Measurements from ENCODE around the gene MYH6. TPM values are rescaled to one million over a fixed set of nuclear protein-coding genes. Genes with fewer than 3 reads are reported as not detected.

The MYH6 gene
- total and polyA plus RNA-seq, 8 donors: 0.03 to 1.5 (median 0.05) TPM; not detected in 3

DNA sequence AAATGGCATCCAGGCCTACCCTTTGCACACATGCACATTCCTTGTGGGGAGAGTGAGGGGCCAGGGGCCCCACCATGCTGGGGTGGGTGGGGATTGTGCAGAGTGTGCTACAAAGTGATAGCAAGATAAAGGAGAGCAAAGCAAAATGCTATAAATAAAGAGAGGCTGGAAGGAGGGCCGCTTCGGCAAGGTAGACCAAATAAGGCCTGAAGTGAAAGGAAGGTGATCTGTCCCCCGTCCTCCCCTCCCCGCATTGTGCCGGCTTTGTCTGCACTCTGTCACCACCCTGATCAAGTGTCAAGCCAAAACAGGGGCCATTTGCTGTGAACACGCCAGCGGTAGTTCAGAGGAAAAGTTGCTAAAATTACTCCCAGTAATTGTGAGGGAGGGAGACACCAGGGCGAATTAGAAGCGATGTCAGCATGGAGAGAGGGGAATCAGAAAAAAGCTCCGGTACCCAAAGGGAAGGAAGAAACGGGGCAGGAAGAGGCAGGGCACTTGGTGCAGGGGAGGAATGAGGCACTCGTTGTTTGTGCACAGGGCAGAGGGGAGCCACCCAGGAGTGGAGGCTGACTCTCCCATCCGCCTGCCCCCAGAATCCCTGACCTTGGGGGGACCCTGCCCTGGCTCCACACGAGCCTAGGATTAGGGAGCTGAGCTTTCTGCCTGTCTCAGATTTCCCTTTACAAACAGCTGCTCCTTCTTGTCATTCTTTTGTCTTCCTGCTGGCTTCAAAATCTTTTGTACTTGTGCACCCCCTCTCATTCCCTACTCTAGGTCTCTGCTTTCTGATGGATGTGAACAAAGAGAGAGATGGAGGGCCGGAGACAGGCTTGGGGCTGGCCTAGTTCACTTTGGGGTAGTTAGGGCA lies 30.3 kb upstream of the MYH6 start:
- ATAC-seq: no peak
- H3K27ac ChIP-seq: no peak overlapping the region
- no peak for DNase-seq
- H3K36me3 ChIP-seq: no peaks in the 10 kb centered on the region
- H3K4me1 ChIP-seq: no peaks in the 10 kb centered on the region
- TF ChIP-seq, protein P1, sequence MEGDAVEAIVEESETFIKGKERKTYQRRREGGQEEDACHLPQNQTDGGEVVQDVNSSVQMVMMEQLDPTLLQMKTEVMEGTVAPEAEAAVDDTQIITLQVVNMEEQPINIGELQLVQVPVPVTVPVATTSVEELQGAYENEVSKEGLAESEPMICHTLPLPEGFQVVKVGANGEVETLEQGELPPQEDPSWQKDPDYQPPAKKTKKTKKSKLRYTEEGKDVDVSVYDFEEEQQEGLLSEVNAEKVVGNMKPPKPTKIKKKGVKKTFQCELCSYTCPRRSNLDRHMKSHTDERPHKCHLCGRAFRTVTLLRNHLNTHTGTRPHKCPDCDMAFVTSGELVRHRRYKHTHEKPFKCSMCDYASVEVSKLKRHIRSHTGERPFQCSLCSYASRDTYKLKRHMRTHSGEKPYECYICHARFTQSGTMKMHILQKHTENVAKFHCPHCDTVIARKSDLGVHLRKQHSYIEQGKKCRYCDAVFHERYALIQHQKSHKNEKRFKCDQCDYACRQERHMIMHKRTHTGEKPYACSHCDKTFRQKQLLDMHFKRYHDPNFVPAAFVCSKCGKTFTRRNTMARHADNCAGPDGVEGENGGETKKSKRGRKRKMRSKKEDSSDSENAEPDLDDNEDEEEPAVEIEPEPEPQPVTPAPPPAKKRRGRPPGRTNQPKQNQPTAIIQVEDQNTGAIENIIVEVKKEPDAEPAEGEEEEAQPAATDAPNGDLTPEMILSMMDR (IDR thresholded peaks at IDR 0.05): no peak
- no peaks in the 10 kb centered on the region for H3K9me3 ChIP-seq
- peaks cover 0 to 4% of the 10 kb centered on the region in 2 donors for H3K27me3 ChIP-seq
- H3K4me3 ChIP-seq: no peak overlapping the region
- intact Hi-C loops (cut with DNase I): no loop called here

DNA sequence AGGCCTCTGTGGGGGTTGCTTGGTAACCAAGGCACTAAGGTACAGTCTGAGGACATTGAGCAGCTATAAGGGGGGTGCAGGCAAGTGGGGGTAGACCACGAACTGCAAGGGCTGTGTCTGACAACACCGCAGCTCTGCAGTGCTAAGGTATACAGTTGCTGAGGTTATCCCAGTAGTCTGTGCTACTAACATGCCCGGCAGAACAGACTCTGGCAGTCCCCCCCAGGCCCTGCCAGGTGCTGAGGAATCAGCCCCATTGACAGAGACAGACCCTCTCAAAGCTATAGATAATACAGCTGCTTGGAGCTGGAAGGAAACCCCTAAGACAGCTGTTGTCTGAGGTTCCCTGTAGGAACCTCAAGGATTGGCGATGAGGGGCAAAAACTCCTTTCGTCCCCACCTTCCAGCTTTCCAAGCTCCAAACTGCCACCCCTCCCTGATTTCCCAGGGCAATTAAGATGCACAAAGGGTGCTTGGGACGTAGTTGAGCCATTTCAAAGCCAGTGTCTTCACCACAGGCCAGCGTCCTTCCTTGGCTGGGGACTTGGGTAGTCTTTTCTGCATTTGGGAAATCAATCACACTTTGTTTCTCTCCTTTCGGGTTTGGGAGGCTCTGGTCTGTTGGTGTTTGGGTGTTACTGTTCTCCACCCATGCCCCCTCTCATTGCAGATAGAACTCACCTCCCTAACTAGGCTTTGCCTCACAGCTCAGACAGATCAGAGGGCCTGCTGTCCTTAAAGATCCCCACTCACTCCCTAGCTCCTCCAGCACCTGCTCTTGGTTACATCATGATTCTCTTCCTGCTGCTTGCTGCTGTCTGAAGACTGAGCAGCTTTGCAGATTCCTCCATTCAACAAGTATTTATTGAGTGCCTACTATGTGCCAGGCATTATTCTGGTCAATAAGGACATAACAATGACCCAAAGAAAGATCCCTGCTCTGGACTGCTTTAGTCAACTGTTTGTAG lies 29.3 kb upstream of the MYH6 start:
- Histone ChIP-seq H3K9me3 (no peaks in the 10 kb centered on the region), H3K4me1 (no peaks in the 10 kb centered on the region), H3K27ac (no peak overlapping the region), H3K36me3 (no peaks in the 10 kb centered on the region), H3K4me3 (no peak overlapping the region), H3K27me3 (no peaks in the 10 kb centered on the region)
- DNase-seq: no peak
- TF ChIP-seq, protein P1 (IDR thresholded peaks at IDR 0.05): no peak
- intact Hi-C loops (cut with DNase I): no loop called here
- no peak for ATAC-seq

DNA sequence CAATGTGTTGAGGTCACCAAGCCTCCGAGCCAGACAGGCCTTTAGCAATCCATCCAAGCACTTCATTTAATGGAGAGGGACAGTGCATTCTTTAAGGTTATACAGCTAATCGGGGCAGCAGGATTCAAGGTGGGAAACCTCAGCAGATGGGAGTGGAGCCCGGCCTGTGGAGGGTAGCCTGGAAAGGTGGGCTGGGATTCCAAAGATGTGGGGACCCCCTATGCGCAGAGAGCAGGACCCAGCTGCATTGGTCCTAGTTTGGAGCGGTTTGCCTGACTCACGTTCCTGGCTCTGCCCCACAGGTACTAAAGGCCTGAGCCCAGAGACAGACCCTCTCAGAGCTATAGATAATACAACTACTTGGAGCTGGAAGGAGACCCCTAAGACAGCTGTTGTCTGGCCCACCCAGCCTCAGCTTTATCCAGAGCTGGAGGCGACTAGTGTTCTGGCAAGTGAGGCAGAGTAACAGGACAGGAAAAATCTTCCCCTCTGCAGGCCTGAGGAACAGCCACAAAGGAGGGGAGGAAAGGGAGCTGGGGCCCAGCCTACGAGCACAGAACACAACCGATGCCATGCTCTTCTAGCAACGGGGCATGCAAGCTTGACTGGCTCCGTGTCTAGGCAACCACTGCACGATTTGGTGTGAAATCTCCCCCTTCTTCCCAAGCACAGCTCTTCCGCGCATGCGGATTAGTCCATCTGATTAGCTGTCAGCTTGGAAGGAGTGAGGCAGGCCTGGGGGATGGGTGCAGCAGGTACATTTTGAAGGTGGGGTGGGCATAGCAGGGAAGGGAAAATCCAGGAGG lies 28.5 kb upstream of the MYH6 start:
- DNase-seq (peak in 1 of 4 donors; percentile 65), ATAC-seq (no peak)
- Histone ChIP-seq H3K4me1 (no peaks in the 10 kb centered on the region), H3K36me3 (no peaks in the 10 kb centered on the region), H3K9me3 (no peaks in the 10 kb centered on the region), H3K27ac (no peak overlapping the region), H3K27me3 (no peaks in the 10 kb centered on the region), H3K4me3 (no peak overlapping the region)
- intact Hi-C loops (cut with DNase I): no loop called here
- TF ChIP-seq, protein P1 (IDR thresholded peaks at IDR 0.05): no peak

DNA sequence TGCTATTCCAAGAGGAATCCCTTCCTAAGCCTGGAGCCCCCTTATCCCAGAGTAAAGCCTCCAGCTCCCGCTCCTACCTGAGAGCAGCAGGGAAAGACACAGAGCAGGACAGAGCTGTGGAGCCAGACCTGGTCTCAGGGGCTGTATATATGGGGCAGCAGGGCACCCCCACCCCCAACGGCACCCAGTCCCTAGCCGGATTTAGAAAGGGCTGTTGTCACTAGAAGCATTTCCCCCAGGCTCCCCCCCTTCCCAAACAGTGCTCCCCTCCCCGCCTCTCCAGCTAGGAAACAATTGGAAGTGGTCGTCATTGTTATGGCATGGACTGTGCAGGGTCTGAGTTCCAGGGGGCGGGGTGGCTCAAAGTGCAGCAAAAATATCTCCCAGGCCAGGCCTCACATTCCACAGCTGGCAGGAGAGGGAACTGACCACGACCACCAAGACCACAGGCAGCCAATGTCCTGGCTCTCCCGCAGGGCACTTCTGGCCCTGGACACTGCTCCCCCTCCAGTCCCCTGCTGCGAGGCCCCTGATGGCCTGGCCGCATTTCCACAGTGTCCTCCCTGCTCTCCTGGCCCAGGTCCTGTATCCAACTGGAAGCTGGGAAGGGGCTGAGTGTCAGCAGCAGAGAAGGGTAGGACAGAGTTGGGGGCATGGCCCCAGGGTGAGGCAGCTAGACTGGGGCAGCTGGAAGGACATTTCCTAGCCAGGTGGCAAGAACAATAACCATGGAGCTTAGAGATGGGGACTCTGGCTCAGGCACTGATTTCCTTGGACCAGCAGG lies 27.7 kb upstream of the MYH6 start, which contains the start of gene MYH7:
Gene MYH7 (minus strand): TSS at position 118 of the 784 bp plus-strand sequence. CDS start 1,928 bp downstream, outside the sequence.
- H3K4me3 ChIP-seq: no peak within 1 kb of the TSS
- no peaks in the 10 kb centered on the region for H3K4me1 ChIP-seq
- no peak for ATAC-seq
- no peaks in the 10 kb centered on the region for H3K27me3 ChIP-seq
- TF ChIP-seq, protein P1 (IDR thresholded peaks at IDR 0.05): no peak
- no peaks in the 10 kb centered on the region for H3K36me3 ChIP-seq
- no peaks in the 10 kb centered on the region for H3K9me3 ChIP-seq
- H3K27ac ChIP-seq: no peak within 1 kb of the TSS
- intact Hi-C loops (cut with DNase I): no loop called here
- DNase-seq: peak in 1 of 4 donors; percentile 18
